HepG2 (cell line): ENCODE results near the gene PKDREJ. TPM values are rescaled to one million over a fixed set of nuclear protein-coding genes. Genes with fewer than 3 reads are reported as not detected.

Experiments
- ARID4A ChIP-seq: sonication (generic); formaldehyde crosslinking; IDR thresholded peaks from 2 replicates; pipeline ENCODE4 v1.5.0; 2020; ENCODE audit warnings: mild to moderate bottlenecking, missing genetic modification reagents, borderline replicate concordance
- CC2D1A ChIP-seq: sonication (generic); formaldehyde crosslinking; IDR thresholded peaks from 2 replicates; pipeline ENCODE4 v1.8.1; 2023; ENCODE audit warnings: mild to moderate bottlenecking, missing genetic modification reagents
- GABPA ChIP-seq, 2 experiments: IDR thresholded peaks; 2 replicates each; pipeline ENCODE4 v1.6.1; 2011 to 2016; ENCODE audit warnings: low read depth in 2 of 2, low read length in 1 of 2, missing biosample characterization in 1 of 2, missing genetic modification characterization in 1 of 2
- HDAC1 ChIP-seq: sonication (generic); formaldehyde crosslinking; IDR thresholded peaks from 2 replicates; pipeline ENCODE4 v1.5.1; 2020; ENCODE audit warnings: mild to moderate bottlenecking, missing genetic modification reagents
- HMG20B ChIP-seq: conservative IDR thresholded peaks from 2 replicates; pipeline ENCODE4 v1.6.1; 2016; ENCODE audit warnings: missing genetic modification reagents, missing compliant biosample characterization
- JUN ChIP-seq: sonication (generic); formaldehyde crosslinking; IDR thresholded peaks from 2 replicates; pipeline ENCODE4 v1.4.0; 2020; ENCODE audit warnings: mild to moderate bottlenecking, missing genetic modification reagents
- KDM2A ChIP-seq: sonication (generic); formaldehyde crosslinking; IDR thresholded peaks from 2 replicates; pipeline ENCODE4 v1.4.0; 2020; ENCODE audit warnings: low read depth, missing genetic modification reagents, borderline replicate concordance
- NFKBIZ ChIP-seq: IDR thresholded peaks from 2 replicates; pipeline ENCODE4 v1.6.1; 2018; ENCODE audit warnings: missing genetic modification reagents, missing compliant biosample characterization
- NFYC ChIP-seq: IDR thresholded peaks from 2 replicates; pipeline ENCODE4 v1.6.1; 2016; ENCODE audit warnings: missing genetic modification reagents, missing compliant biosample characterization
- RBAK ChIP-seq: sonication (generic); formaldehyde crosslinking; IDR thresholded peaks from 2 replicates; pipeline ENCODE4 v1.5.1; 2020; ENCODE audit warnings: mild to moderate bottlenecking, missing genetic modification reagents
- U2AF1 ChIP-seq: fragments of 200-400 bp; formaldehyde crosslinking; optimal IDR thresholded peaks from 2 replicates; pipeline ENCODE3; 2017; ENCODE audit warnings: mild to moderate bottlenecking, low read depth, low read length
- ZBTB3 ChIP-seq: sonication (generic); formaldehyde crosslinking; IDR thresholded peaks from 2 replicates; pipeline ENCODE4 v1.4.0; 2020; ENCODE audit warnings: low read depth, mild to moderate bottlenecking, moderate library complexity, missing genetic modification reagents, borderline replicate concordance
- ZFP36 ChIP-seq: fragments of 150-350 bp; IDR thresholded peaks from 2 replicates; pipeline ENCODE4 v1.6.1; 2018; ENCODE audit warnings: borderline replicate concordance, low read length, low read depth; ENCODE audit not compliant: partially characterized antibody
- ZMAT3 ChIP-seq: sonication (generic); formaldehyde crosslinking; conservative IDR thresholded peaks from 2 replicates; pipeline ENCODE4 v1.7.0; 2021; ENCODE audit warnings: missing genetic modification reagents
- ZMYM2 ChIP-seq: sonication (generic); formaldehyde crosslinking; IDR thresholded peaks from 2 replicates; pipeline ENCODE4 v1.8.0; 2022; ENCODE audit warnings: mild to moderate bottlenecking, missing genetic modification reagents
- ZNF20 ChIP-seq: sonication (generic); formaldehyde crosslinking; IDR thresholded peaks from 2 replicates; pipeline ENCODE4 v1.4.0; 2020; ENCODE audit warnings: mild to moderate bottlenecking, moderate library complexity, missing genetic modification reagents
- ZNF234 ChIP-seq: sonication (generic); formaldehyde crosslinking; conservative IDR thresholded peaks from 2 replicates; pipeline ENCODE4 v1.5.1; 2020; ENCODE audit warnings: mild to moderate bottlenecking, missing genetic modification reagents
- ZNF264 ChIP-seq: sonication (generic); formaldehyde crosslinking; IDR thresholded peaks from 2 replicates; pipeline ENCODE4 v1.4.0; 2020; ENCODE audit warnings: missing genetic modification reagents
- ZNF296 ChIP-seq: sonication (generic); formaldehyde crosslinking; conservative IDR thresholded peaks from 2 replicates; pipeline ENCODE4 v1.5.0; 2020; ENCODE audit warnings: mild to moderate bottlenecking, missing genetic modification reagents
- ZNF574 ChIP-seq: sonication (generic); formaldehyde crosslinking; IDR thresholded peaks from 2 replicates; pipeline ENCODE4 v1.4.0; 2020; ENCODE audit warnings: missing genetic modification reagents
- ZNF614 ChIP-seq: IDR thresholded peaks from 2 replicates; pipeline ENCODE4 v1.6.1; 2018; ENCODE audit warnings: missing biosample characterization, missing genetic modification reagents, inconsistent platforms, borderline replicate concordance
- ZNF652 ChIP-seq: IDR thresholded peaks from 2 replicates; pipeline ENCODE4 v1.6.1; 2016; ENCODE audit warnings: low read depth, borderline replicate concordance
- ZNF660 ChIP-seq: sonication (generic); formaldehyde crosslinking; IDR thresholded peaks from 2 replicates; pipeline ENCODE4 v1.5.1; 2020; ENCODE audit warnings: mild to moderate bottlenecking, low read depth, missing genetic modification reagents, borderline replicate concordance
- ZNF7 ChIP-seq: IDR thresholded peaks from 2 replicates; pipeline ENCODE4 v1.6.1; 2016; ENCODE audit warnings: missing biosample characterization, missing genetic modification reagents
- polyA plus RNA-seq, 8 experiments: library from polyadenylated mRNA; depleted of rRNA in 3 of 8; stranded (reverse) in 7 of 8; unstranded in 1 of 8; fragments of >200 nt; fragmentation: Illumina TruSeq in 4 of 8; extraction: Trizol in 4 of 8; gene quantifications; 2 replicates each; pipeline versions ENCODE4 v1.2.1 to v1.2.3, GENCODE V29; 2011 to 2016; ENCODE audit warnings: low read depth in 4 of 8, missing spikeins in 1 of 8, mixed read lengths in 1 of 8; ENCODE audit not compliant: insufficient read depth in 1 of 8
- total RNA-seq, 5 experiments: library from RNA; depleted of rRNA; stranded (reverse); fragments of >200 nt; fragmentation: Illumina TruSeq; extraction: Trizol; gene quantifications; 2 replicates each; pipeline ENCODE4 v1.2.3, GENCODE V29; 2016; ENCODE audit warnings: low read depth in 1 of 5

Gene PKDREJ
- total and polyA plus RNA-seq, 2 of the 13 experiments (the other 11 are each of a cell fraction or from before 2014, with no cell fraction given), result not detected

- TF ChIP-seq U2AF1 (no peak), CC2D1A (no peak), NFYC (CRISPR knock-in tag) (peak; percentile 92), ZNF234 (no peak), RBAK (CRISPR knock-in tag) (no peak), ZMAT3 (no peak), ZNF614 (CRISPR knock-in tag) (no peak), HMG20B (CRISPR knock-in tag) (no peak; the same call in 1 of the 2 replicates), ZMYM2 (CRISPR knock-in tag) (no peak), GABPA (IDR thresholded peaks at IDR 0.05; ENCODE audit: low read depth, low read length) (peak; percentile 51), GABPA (CRISPR knock-in tag; IDR thresholded peaks at IDR 0.05; ENCODE audit: low read depth) (peak; percentile 85), ARID4A (CRISPR knock-in tag) (peak; percentile 100), JUN (no peak), NFKBIZ (CRISPR knock-in tag) (no peak), ZNF574 (CRISPR knock-in tag) (peak; percentile 89), KDM2A (CRISPR knock-in tag) (peak; percentile 84), ZBTB3 (no peak), ZNF20 (CRISPR knock-in tag) (no peak), ZNF264 (peak; percentile 47; the same call in 1 of the 2 replicates), ZNF7 (CRISPR knock-in tag) (no peak), ZFP36 (no peak), HDAC1 (CRISPR knock-in tag) (peak; percentile 99), ZNF652 (no peak), ZNF660 (CRISPR knock-in tag) (no peak), ZNF296 (no peak)
Measured at GRCh38 chr22:46296257-46297150, 33.4 kb upstream of the PKDREJ start, which contains the start of gene GTSE1 (continued).
